Measurements from ENCODE around the gene KLHL13. TPM values are rescaled to one million over a fixed set of nuclear protein-coding genes. Genes with fewer than 3 reads are reported as not detected.
A peak's percentile ranks its signal among the peaks of the same experiment; 100 is the strongest.

KLHL13 gene
- total RNA-seq, 1 experiment from 2014 or later, result 1.6 TPM

GRCh38 chrX:118000518-118000917 is 116.1 kb downstream of the KLHL13 start:
- Mint-ChIP-seq H3K27ac (ENCODE audit: low read depth, unreplicated experiment) (no peak overlapping the region), H3K27me3 (ENCODE audit: insufficient read depth, unreplicated experiment) (no peaks in the 10 kb centered on the region), H3K4me3 (ENCODE audit: unreplicated experiment) (no peak overlapping the region), H3K4me1 (ENCODE audit: insufficient read depth, unreplicated experiment) (peaks cover 8% of the 10 kb centered on the region), H3K36me3 (ENCODE audit: insufficient read depth, unreplicated experiment) (no peaks in the 10 kb centered on the region), H3K9me3 (ENCODE audit: unreplicated experiment) (no peaks in the 10 kb centered on the region)
- CTCF ChIA-PET, result interaction anchor here (0.5 to 0.8 kb wide), 2 partner anchors 11 to 254 kb away, joined by 3 read pairs; no protein-coding TSS in a partner anchor
- DNase-seq (ENCODE audit: unreplicated experiment), result no peak
- intact Hi-C loops (cut with micrococcal nuclease), result no loop called here
- no peak for TF ChIP-seq CTCF (IDR thresholded peaks at IDR 0.05; ENCODE audit: unreplicated experiment)
- POLR2A ChIA-PET, result interaction anchor here (0.6 kb wide), 1 partner anchor 200 kb away, joined by 3 read pairs; no protein-coding TSS in a partner anchor
- BruUV-seq (replicated peaks), result no TSS peak

- no peak overlapping the region for H3K4me3 Mint-ChIP-seq (ENCODE audit: unreplicated experiment)
- H3K4me1 Mint-ChIP-seq (ENCODE audit: insufficient read depth, unreplicated experiment), result peaks cover 8% of the 10 kb centered on the region
- intact Hi-C loops (cut with micrococcal nuclease), result loop anchor here (5.0 kb wide), 1 partner anchor 604 kb away; no protein-coding TSS in a partner anchor
- H3K36me3 Mint-ChIP-seq (ENCODE audit: insufficient read depth, unreplicated experiment), result peaks cover 2% of the 10 kb centered on the region
- DNase-seq (ENCODE audit: unreplicated experiment), result no peak
- no peak for TF ChIP-seq CTCF (IDR thresholded peaks at IDR 0.05; ENCODE audit: unreplicated experiment)
- H3K9me3 Mint-ChIP-seq (ENCODE audit: unreplicated experiment), result no peaks in the 10 kb centered on the region
- ChIA-PET POLR2A (no interaction called here), CTCF (interaction anchor here (1.1 kb wide), 1 partner anchor 228 kb away, joined by 4 read pairs; no protein-coding TSS in a partner anchor)
- no peaks in the 10 kb centered on the region for H3K27me3 Mint-ChIP-seq (ENCODE audit: insufficient read depth, unreplicated experiment)
- no TSS peak for BruUV-seq (replicated peaks)
- H3K27ac Mint-ChIP-seq (ENCODE audit: low read depth, unreplicated experiment), result no peak overlapping the region
These were observed 118.4 kb downstream of the KLHL13 start for GRCh38 chrX:117998171-117998570.

GRCh38 chrX:117996918-117997480 is 119.6 kb downstream of the KLHL13 start:
- peak; percentile 54 for TF ChIP-seq CTCF (IDR thresholded peaks at IDR 0.05; ENCODE audit: unreplicated experiment)
- H3K27me3 Mint-ChIP-seq (ENCODE audit: insufficient read depth, unreplicated experiment), result no peaks in the 10 kb centered on the region
- H3K4me3 Mint-ChIP-seq (ENCODE audit: unreplicated experiment), result no peak overlapping the region
- H3K4me1 Mint-ChIP-seq (ENCODE audit: insufficient read depth, unreplicated experiment), result peaks cover 17% of the 10 kb centered on the region
- ChIA-PET POLR2A (interaction anchor here (0.6 to 1.4 kb wide), 8 partner anchors 62 to 1635 kb away, joined by 3 to 8 read pairs (median 3); no protein-coding TSS in a partner anchor), CTCF (interaction anchor here (0.6 to 2.5 kb wide), 7 partner anchors 214 to 260 kb away, joined by 3 to 17 read pairs (median 4); no protein-coding TSS in a partner anchor)
- no peaks in the 10 kb centered on the region for H3K9me3 Mint-ChIP-seq (ENCODE audit: unreplicated experiment)
- no peak overlapping the region for H3K27ac Mint-ChIP-seq (ENCODE audit: low read depth, unreplicated experiment)
- peaks cover 6% of the 10 kb centered on the region for H3K36me3 Mint-ChIP-seq (ENCODE audit: insufficient read depth, unreplicated experiment)
- DNase-seq (ENCODE audit: unreplicated experiment), result peak; percentile 59
- intact Hi-C loops (cut with micrococcal nuclease), result loop anchor here (1.0 to 5.0 kb wide), 3 partner anchors 229 to 605 kb away; no protein-coding TSS in a partner anchor
- BruUV-seq (replicated peaks), result no TSS peak

- Mint-ChIP-seq H3K27ac (ENCODE audit: low read depth, unreplicated experiment) (peak overlapping the region; percentile 42), H3K4me3 (ENCODE audit: unreplicated experiment) (no peak overlapping the region), H3K4me1 (ENCODE audit: insufficient read depth, unreplicated experiment) (peaks cover 21% of the 10 kb centered on the region), H3K9me3 (ENCODE audit: unreplicated experiment) (no peaks in the 10 kb centered on the region), H3K27me3 (ENCODE audit: insufficient read depth, unreplicated experiment) (no peaks in the 10 kb centered on the region), H3K36me3 (ENCODE audit: insufficient read depth, unreplicated experiment) (peaks cover 6% of the 10 kb centered on the region)
- no peak for TF ChIP-seq CTCF (IDR thresholded peaks at IDR 0.05; ENCODE audit: unreplicated experiment)
- intact Hi-C loops (cut with micrococcal nuclease), result loop anchor here (5.0 kb wide), 1 partner anchor 606 kb away; no protein-coding TSS in a partner anchor
- peak; percentile 25 for DNase-seq (ENCODE audit: unreplicated experiment)
- BruUV-seq (replicated peaks), result no TSS peak
- POLR2A ChIA-PET, result interaction anchor here (0.6 to 1.4 kb wide), 8 partner anchors 62 to 1634 kb away, joined by 3 to 8 read pairs (median 3); no protein-coding TSS in a partner anchor
- CTCF ChIA-PET, result interaction anchor here (0.6 to 2.5 kb wide), 8 partner anchors 8 to 261 kb away, joined by 3 to 17 read pairs (median 4); no protein-coding TSS in a partner anchor
These were observed 120.2 kb downstream of the KLHL13 start for GRCh38 chrX:117996408-117996807.
